A549 (cell line): ENCODE measurements around the gene CIDEB. TPM values are rescaled to one million over a fixed set of nuclear protein-coding genes. Genes with fewer than 3 reads are reported as not detected.

ENCODE experiments used
- ATAC-seq, 2 experiments: fragments of 200-7000 bp in 1 of 2; fragments of >200 bp in 1 of 2; cut with Nextera tagmentation in 1 of 2; cut with Tn5 transposase in 1 of 2; 3 replicates each; pipeline versions ENCODE4 v1.8.0 to v1.9.1; 2018 to 2020; ENCODE audit warnings: mild to moderate bottlenecking in 1 of 2, moderate library complexity in 1 of 2
- CTCF ChIA-PET: fragments of 300-600 bp; sonication (Branson Sonifier 250); formaldehyde crosslinking; extraction: SDS; loops from one replicate; lab custom pipeline; 2021; ENCODE audit warnings: antibody characterized with exemption, inconsistent platforms; lab: Yijun Ruan, JAX
- POLR2A ChIA-PET: fragments of 350-600 bp; formaldehyde crosslinking; extraction: SDS; loops from one replicate; lab custom pipeline; 2021; ENCODE audit warnings: antibody characterized with exemption, inconsistent platforms; lab: Yijun Ruan, JAX
- DNase-seq, 2 experiments: peaks; one replicate each; pipeline versions ENCODE4 v3.0.0 to v3.0.0-alpha.2; 2011 to 2016; ENCODE audit warnings: low read depth in 1 of 2, low spot score in 1 of 2
- FAIRE-seq: peaks from 2 replicates; lab custom pipeline; 2011; peaks lifted over from hg19 to GRCh38; lab: Jason Lieb, UNC
- H3K27ac ChIP-seq, 2 experiments: fragments of >200 bp; sonication (Bioruptor Twin); formaldehyde crosslinking; 3 replicates each; pipeline ENCODE4 v1.5.1; 2016 to 2017
- H3K4me1 ChIP-seq: fragments of >200 bp; sonication (Bioruptor Twin); formaldehyde crosslinking; 3 replicates; pipeline ENCODE4 v1.6.1; 2016
- H3K4me2 ChIP-seq: fragments of >200 bp; sonication (Bioruptor Twin); formaldehyde crosslinking; 3 replicates; pipeline ENCODE4 v1.6.1; 2016
- H3K4me3 ChIP-seq: fragments of >200 bp; sonication (Bioruptor Twin); formaldehyde crosslinking; 3 replicates; pipeline ENCODE4 v1.5.1; 2016
- H3K9me3 ChIP-seq: fragments of >200 bp; sonication (Bioruptor Twin); formaldehyde crosslinking; 3 replicates; pipeline ENCODE4 v1.6.1; 2016
- ATOH8 ChIP-seq: fragments of 250-450 bp; sonication (Bioruptor Pico); IDR thresholded peaks from 2 replicates; pipeline ENCODE4 v1.5.0; 2020; ENCODE audit warnings: low read depth, mild to moderate bottlenecking, moderate library complexity
- E2F6 ChIP-seq: IDR thresholded peaks from 2 replicates; pipeline ENCODE4 v1.6.1; 2012; ENCODE audit warnings: low read depth, borderline replicate concordance
- ELK1 ChIP-seq: fragments of 150-350 bp; IDR thresholded peaks from 2 replicates; pipeline ENCODE4 v1.6.1; 2014; ENCODE audit warnings: low read depth, mild to moderate bottlenecking, low read length
- HOXB13 ChIP-seq: fragments of 250-450 bp; sonication (Bioruptor Pico); IDR thresholded peaks from 2 replicates; pipeline ENCODE4 v1.5.0; 2020; ENCODE audit warnings: low read depth, mild to moderate bottlenecking, moderate library complexity
- KDM5A ChIP-seq: fragments of 200-600 bp; sonication (generic); IDR thresholded peaks from 2 replicates; pipeline ENCODE4 v1.6.1; 2016; ENCODE audit warnings: antibody characterized with exemption, mild to moderate bottlenecking
- MAX ChIP-seq: IDR thresholded peaks from 2 replicates; pipeline ENCODE4 v1.6.1; 2012
- NPAS2 ChIP-seq: fragments of 250-450 bp; sonication (Bioruptor Pico); IDR thresholded peaks from 2 replicates; pipeline ENCODE4 v1.8.0; 2022; ENCODE audit warnings: mild to moderate bottlenecking, moderate library complexity, borderline replicate concordance
- PHF8 ChIP-seq: fragments of 200-600 bp; sonication (generic); IDR thresholded peaks from 2 replicates; pipeline ENCODE4 v1.6.1; 2016; ENCODE audit warnings: low read depth, mild to moderate bottlenecking, antibody characterized with exemption, moderate library complexity, borderline replicate concordance
- POLR2AphosphoS2 ChIP-seq: conservative IDR thresholded peaks from 2 replicates; pipeline ENCODE4 v1.6.1; 2012; ENCODE audit warnings: low read length, improper control_type of control experiment, inconsistent platforms
- RARB ChIP-seq: fragments of 250-450 bp; sonication (Bioruptor Pico); IDR thresholded peaks from 2 replicates; pipeline ENCODE4 v1.8.0; 2021; ENCODE audit warnings: mild to moderate bottlenecking, moderate library complexity
- RCOR1 ChIP-seq: fragments of 150-350 bp; IDR thresholded peaks from 2 replicates; pipeline ENCODE4 v1.6.1; 2014; ENCODE audit warnings: antibody characterized with exemption, low read length, low read depth
- REST ChIP-seq: fragments of 200-600 bp; sonication (generic); IDR thresholded peaks from 2 replicates; pipeline ENCODE4 v1.6.1; 2016; ENCODE audit warnings: antibody characterized with exemption, mild to moderate bottlenecking, moderate library complexity
- TFCP2L1 ChIP-seq: fragments of 250-450 bp; sonication (Bioruptor Pico); IDR thresholded peaks from 2 replicates; pipeline ENCODE4 v1.5.0; 2021; ENCODE audit warnings: mild to moderate bottlenecking
- TP53 ChIP-seq: fragments of 250-450 bp; sonication (Bioruptor Pico); IDR thresholded peaks from 2 replicates; pipeline ENCODE4 v1.5.0; 2021; ENCODE audit warnings: mild to moderate bottlenecking, moderate library complexity
- USF2 ChIP-seq: fragments of 450-650 bp; IDR thresholded peaks from 2 replicates; pipeline ENCODE4 v1.6.1; 2014; ENCODE audit warnings: antibody characterized with exemption
- ZFP36 ChIP-seq: fragments of 450-650 bp; IDR thresholded peaks from 2 replicates; pipeline ENCODE4 v1.6.1; 2014; ENCODE audit warnings: borderline replicate concordance; ENCODE audit not compliant: partially characterized antibody
- ZNF302 ChIP-seq: fragments of 250-450 bp; sonication (Bioruptor Pico); IDR thresholded peaks from 2 replicates; pipeline ENCODE4 v1.9.0; 2021; ENCODE audit warnings: inconsistent platforms, mild to moderate bottlenecking, moderate library complexity
- WGBS: methylation state at CpG from one replicate; pipeline ENCODE4 v1.1.6; 2017; ENCODE audit errors: missing lambda C conversion rate; 5-methylcytosine and 5-hydroxymethylcytosine counted together
- polyA plus RNA-seq, 4 experiments: library from polyadenylated mRNA; depleted of rRNA in 3 of 4; stranded (reverse); fragments of >200 nt; fragmentation: RNase III in 1 of 4; extraction: RNeasy Plus Mini Kit Qiagen cat#74134 plus additional on column Dnase treatment in 1 of 4; gene quantifications; 2 replicates in 3 of 4; 3 replicates in 1 of 4; pipeline ENCODE4 v1.2.3, GENCODE V29; 2011 to 2017

Gene CIDEB
- polyA plus RNA-seq, 2 of the 4 experiments (the other 2 are of a cell fraction), result 0.31 to 0.79 TPM

GRCh38 chr14:24342889-24343288 lies 35.1 kb upstream of the CIDEB start (continued):
- TF ChIP-seq ELK1, result no peak
- no peak for TF ChIP-seq ATOH8 (CRISPR knock-in tag)
- TF ChIP-seq ZFP36, result no peak
- no peak for TF ChIP-seq MAX
- TF ChIP-seq PHF8, result no peak
- TF ChIP-seq KDM5A, result no peak

GRCh38 chr14:24340606-24341005 lies 32.8 kb upstream of the CIDEB start:
- 94% methylated on average over 1 of the region's 1 CpG for WGBS
- ATAC-seq, result no peak
- POLR2A ChIA-PET, result no interaction called here
- Histone ChIP-seq H3K4me1 (no peaks in the 10 kb centered on the region), H3K4me2 (no peak overlapping the region)
- no peak for DNase-seq
- no peak for TF ChIP-seq USF2
- no peak for TF ChIP-seq TP53 (CRISPR knock-in tag)
- TF ChIP-seq NPAS2 (CRISPR knock-in tag), result no peak
- no peak for TF ChIP-seq ATOH8 (CRISPR knock-in tag)
- no peak for TF ChIP-seq POLR2AphosphoS2
- no peak for TF ChIP-seq RARB (CRISPR knock-in tag)
- TF ChIP-seq ZNF302, result no peak
- no peak for TF ChIP-seq E2F6
- no peak for TF ChIP-seq ZFP36
- TF ChIP-seq RCOR1, result no peak
- TF ChIP-seq REST, result no peak
- no peak for TF ChIP-seq ELK1
- TF ChIP-seq HOXB13 (CRISPR knock-in tag), result no peak
- TF ChIP-seq TFCP2L1 (CRISPR knock-in tag), result no peak
- TF ChIP-seq, all 56 proteins: peak for 0
- CTCF ChIA-PET, result interaction anchor here (1.1 to 46.6 kb wide), 6 partner anchors 8 to 98 kb away, joined by 3 to 1142 read pairs (median 12); partner anchors contain the start of genes CBLN3, CIDEB and KHNYN
- H3K27ac ChIP-seq, result no peak overlapping the region
- no peak overlapping the region for H3K4me3 ChIP-seq
- no peak for FAIRE-seq
- H3K9me3 ChIP-seq, result no peaks in the 10 kb centered on the region
